ENCODE measurements around the gene SSR4.

Gene SSR4

GRCh38 chrX:153782313-153782712 lies 12.2 kb upstream of the SSR4 start:
- DNase-seq: peak; percentile 61

DNA sequence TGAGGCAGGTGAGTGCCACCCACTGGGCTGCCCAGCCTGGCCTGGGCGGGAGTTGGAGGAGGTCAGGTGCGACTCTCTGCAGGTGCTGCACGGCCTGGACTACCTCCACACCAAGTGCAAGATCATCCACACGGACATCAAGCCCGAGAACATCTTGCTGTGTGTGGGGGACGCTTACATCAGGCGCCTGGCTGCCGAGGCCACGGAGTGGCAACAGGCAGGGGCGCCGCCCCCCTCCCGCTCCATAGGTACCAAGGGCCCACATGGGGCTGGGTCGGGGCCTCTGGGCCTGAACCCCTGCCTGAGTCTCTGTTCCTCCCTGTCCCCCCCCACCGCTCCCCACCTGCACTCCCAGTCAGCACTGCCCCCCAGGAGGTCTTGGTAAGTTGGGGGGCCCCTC lies 11.6 kb upstream of the SSR4 start:
- DNase-seq: no peak

GRCh38 chrX:153783378-153784013 lies 11.0 kb upstream of the SSR4 start:
- no peak for DNase-seq

DNA sequence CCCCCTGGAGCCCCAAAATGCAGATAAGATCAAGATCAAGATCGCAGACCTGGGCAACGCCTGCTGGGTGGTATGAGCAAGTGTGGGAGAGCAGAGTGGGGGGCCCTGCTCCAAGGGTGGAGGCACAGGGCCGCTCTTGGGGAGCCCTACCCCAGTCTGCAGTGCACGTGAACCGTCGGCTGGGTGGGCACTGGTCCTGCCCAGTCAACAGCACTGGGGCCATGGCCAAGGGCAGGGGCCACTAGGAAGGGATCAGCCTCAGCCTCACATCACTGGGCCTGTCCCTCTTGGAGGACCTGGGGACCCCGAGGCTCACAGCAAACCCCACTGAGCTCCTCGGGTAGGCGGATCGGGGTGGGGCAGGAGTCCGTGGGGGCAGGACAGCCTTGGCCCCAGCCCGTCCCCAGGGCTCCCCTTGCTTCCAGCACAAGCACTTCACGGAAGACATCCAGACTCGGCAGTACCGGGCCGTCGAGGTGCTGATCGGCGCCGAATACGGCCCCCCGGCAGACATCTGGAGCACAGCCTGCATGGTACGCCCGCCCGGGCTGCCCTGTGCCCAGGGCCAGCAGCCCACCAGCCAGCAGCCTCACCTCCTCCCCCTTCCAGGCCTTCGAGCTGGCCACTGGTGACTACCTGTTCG lies 10.0 kb upstream of the SSR4 start:
- no peak for DNase-seq

DNA sequence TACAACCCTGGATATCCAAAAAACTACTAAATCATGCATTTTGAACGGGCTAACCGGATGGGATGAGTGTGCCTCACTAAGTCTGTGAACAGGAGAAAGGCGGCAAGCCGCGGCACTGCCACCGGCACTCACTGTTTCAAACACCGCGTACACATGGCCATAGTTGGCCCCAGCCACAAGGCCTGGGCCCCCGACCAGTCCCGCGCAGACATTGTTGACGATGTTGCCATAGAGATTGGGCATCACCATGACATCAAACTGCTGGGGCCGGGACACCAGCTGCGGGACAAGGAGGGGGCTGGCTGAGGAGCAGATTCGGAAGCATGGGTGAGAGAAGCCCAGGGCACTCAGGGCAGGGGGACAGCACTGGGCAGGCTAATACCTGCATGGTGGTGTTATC lies 7.8 kb upstream of the SSR4 start:
- DNase-seq: no peak

DNA sequence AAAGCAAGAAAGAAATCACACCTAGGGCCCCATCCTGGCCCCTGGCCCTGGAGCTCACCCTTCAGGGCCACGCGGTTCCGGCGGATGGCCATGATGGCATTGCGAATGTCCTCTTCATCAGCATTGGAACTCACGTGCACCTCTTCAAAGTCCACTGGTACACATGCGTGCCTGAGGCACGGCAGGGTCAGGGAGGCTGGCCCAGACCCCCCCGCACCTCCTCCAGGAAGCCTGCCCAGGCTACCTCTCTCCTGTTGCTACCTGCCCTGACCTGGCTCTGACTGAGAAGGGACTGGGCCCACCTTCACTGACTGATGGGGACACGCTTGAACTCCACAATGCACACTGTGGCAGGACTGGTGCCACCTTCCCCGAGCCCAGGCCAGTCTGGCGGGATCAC lies 4.8 kb upstream of the SSR4 start:
- DNase-seq: no peak

- DNase-seq: no peak
Measured at GRCh38 chrX:153791104-153791852, 3.2 kb upstream of the SSR4 start.

DNA sequence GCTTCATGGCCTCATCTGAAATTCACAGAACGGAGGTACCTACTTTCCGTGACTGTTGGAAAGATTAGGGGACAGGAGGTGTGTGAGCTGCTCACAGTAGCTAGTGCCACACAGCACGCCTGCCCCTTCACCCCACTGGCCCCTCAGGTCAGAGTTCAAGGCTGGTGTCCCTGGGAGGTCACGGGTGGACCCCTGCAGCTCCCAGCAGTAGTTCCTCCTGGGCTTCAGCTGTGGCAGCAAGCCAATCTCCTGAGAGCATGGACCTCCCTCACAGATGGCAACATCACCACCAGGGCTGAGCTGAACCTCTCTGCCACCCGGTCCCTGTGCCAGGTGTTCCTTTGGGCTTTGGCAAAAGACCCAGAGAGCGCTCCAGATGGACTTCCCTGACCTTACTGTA lies 2.1 kb upstream of the SSR4 start:
- DNase-seq: no peak

DNA sequence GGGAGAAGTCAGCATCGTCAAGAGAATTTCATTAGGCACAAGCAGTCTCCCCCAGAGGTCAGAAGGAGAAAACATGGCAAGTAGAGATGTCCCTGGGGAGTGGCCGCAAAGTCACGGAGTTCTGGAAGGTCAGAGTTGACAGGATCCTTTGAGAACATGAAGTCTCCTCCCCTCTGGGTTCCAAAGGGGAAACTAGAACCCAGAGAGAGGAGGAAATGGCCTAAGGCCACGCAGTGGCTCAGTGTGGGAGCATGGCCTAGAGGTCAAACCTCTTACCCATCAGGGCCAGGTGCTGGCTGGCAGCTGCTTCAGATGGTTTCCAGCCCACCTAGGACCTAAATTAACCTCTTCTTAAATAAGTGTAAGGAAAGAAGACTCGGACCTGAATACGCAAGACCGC lies 1.2 kb upstream of the SSR4 start:
- no peak for DNase-seq

DNA sequence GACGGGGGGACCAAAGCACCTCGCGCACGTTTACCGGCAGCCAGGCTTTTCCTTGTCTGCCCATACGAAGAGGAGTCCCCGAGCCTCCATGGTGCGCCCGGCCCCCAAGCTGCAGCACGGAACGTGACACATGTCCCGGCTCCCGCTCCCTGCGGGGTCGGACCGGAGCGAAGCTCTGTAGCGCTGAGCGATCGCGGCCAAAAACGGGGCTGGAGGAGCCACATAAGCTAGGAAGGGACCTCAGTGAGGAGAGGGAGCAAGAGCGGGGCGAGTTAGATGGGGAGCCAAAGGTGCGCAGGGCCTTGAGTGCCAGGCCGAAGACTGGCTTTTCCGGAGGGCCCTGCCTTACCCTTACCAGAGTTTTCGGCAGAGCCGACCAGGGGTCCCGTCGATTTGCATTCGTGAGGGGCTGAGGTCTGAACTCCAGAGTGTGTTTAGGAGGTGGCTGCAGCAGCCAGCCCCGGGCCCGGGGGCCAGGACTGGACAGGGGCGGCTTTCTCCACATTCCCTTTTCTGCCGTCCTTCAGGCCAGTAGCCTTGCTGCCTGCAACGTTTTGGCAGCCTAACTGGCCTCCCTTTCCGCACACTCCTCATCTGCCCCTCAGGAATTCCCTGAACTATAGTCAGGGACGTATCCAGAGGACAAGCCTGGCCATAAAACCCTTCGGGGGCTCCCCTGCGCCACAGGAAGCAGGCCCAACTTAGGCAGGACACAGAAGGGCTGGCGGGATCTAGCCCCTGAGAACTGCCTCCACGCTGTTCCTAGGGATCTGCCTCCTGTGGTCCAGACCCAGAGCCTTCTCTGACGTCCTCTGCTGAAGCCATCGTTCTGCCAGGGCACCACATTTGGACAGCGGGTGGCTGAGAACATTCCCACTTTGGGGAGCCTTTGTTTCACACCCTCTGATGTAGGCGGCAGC lies 689 bp downstream of the SSR4 start:
- no peak for DNase-seq

DNA sequence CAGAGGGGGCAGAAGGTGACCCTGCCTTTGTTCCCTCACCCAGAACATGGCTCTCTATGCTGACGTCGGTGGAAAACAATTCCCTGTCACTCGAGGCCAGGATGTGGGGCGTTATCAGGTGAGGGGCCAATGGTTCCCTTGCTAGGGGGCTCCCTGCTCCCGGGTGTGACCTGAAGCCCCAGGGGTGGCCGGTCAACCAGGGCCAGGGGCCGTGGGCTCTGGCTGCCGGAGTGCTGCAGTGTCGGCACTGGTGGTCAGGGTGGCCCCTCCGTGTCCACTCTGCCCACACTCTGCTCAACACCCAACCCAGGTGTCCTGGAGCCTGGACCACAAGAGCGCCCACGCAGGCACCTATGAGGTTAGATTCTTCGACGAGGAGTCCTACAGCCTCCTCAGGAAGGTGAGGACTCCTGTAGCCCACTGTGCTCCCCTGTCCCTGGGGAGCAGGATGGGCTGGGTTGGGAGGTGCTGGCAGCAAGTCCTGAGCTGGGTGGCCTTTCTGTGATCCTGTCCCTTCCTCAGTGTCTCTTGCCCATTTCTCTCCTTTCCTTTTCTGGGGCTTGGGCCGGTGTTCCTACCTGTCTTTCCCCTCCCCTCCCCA lies 3.0 kb downstream of the SSR4 start:
- DNase-seq: no peak

DNA sequence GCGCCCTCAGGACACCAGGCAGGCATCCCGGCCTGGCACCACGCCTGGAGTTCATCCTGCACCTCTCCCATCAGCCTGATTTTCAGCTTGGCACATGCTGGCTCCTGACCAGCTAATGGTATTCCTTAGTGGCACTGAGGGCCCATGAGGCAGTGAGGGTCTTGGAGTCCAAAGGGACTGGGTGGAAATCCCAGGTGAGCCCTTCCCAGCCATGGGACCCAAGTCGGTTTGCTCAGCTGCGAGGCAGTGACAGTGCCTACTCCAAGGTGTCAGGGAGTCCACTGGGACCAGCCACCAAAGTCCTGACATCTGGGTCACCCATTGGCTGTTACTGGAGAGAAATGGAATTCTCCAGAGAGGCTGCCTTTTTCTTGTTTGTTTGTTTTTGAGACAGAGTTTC lies 4.9 kb downstream of the SSR4 start:
- no peak for DNase-seq

DNA sequence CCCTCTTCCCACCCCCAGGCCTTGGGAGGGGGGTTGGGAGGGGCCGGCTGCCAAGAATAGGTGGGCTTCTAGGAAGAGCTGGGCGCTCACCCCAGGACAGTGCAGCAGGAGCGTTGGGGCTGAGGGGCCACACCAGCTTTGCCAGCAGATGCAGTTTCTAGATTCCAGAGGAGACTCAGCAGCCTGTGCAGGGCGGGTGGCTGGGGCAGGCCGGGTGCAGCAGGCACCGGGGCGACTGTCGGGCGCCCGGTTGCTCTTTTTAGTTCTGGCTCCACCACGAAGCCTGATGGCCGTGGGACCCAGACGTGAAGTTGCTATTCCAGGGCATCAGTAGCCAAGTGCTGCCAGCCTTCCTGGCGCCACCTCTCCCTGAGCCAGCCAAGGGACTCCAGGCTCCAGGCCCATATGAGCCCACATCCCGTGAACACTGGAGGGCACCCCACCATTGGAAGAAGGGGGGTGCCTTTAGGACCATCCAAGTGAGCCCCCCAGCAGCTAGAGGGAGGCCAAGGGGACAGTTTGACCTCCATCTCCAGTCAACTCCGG lies 5.8 kb downstream of the SSR4 start:
- DNase-seq: no peak

DNA sequence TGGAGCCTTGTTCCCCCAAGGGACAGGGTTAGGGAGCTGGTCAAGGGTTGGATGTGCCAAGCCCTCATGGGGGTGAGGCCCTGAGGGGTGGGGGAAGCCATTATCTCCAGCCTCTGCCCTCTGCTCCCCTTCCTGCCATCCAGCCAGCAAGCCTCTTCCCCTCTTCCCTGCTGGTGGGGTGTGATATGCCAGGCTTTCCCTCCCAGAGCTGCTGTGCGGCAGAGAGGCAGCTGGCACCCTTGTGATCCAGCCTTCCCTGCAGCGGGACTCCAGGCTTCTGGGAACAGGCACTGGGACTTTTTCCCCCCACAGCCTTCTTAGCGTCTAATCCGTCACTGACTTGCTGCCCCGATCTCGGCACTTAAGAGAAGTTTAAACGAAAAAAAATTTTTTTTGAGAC lies 6.3 kb downstream of the SSR4 start:
- no peak for DNase-seq

- DNase-seq: no peak
Measured at GRCh38 chrX:153801669-153802068, 7.2 kb downstream of the SSR4 start.

DNA sequence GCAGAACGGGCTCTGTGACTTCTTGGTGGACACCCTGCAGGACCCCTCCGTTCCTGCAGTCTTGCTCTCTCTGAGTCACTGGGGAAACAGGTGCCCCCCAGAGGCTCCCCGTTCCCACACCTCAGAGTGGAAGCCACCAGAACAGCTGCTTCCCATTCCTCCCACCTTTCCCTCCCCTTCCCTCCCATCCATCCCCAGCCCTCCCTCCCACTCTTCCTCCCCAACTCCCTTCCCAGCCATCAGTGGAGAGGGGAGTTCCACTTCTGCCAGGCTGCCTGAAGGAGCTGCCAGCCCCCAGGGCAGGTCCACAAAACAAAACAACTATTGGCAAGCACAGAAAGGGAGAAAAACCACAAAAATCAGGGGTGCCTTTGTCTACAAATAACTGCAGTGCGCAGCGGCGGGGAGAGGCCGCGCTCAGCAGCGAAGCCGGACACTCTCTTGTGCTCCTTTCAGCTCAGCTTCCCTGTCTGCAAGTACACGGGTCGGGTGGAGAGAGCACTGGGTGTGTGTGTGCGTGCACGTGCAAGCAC lies 8.1 kb downstream of the SSR4 start:
- DNase-seq: no peak

GRCh38 chrX:153803211-153804099 lies 9.0 kb downstream of the SSR4 start:
- DNase-seq: no peak

GRCh38 chrX:153804100-153804595 lies 9.7 kb downstream of the SSR4 start:
- no peak for DNase-seq

DNA sequence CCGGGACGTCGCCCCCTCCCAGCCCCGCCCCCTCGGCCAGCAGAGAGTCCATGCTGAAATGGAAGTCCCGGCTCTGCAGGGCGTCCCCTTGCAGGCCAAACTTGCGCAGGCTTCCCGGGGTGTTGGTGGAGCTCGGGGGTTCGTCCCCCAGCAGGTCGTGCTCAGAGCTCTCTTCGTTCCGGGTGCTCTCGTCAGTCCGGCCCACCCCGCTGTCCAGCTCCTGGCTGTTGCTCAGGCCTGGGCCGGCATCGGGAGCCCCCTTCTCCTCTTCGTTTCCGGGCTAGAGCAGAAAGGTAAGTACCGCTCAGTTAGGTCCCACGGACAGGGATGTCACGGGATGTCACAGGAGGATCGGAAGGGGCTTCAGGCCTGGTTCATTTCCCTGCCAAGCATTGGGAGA lies 10.2 kb downstream of the SSR4 start:
- no peak for DNase-seq

- DNase-seq: no peak
Measured at GRCh38 chrX:153805436-153805835, 11.0 kb downstream of the SSR4 start.

DNA sequence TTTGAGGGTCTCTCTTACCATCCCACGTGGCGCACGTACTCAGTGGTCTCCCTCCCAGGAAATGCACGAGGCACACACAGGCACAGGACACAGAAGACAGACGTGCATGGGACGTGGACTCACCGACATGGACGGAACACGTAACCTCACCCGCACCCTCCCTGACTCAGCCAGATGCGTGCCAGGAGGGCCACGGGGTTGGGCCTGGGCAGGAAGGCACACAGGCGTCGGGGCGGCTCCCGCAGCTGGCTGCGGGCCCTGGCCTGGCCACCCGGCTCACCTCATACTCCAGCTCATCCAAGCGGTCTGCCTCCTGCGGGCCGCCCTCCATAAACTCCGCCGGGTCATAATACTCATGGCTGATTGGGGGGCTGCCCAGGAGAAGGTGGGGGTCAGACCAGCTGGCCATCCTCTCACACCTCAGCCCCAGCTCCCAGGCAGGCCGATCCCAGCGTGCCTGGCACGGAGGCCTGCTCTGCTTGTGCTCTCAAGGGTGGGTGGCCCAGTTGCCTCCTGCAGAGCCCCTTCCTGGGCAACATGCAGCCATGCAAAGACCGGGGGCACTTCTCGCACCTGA lies 12.6 kb downstream of the SSR4 start:
- no peak for DNase-seq
